ENCODE data around the gene SCEL.
"Not testable (repeated sequence)": the region's sequence is repeated elsewhere in the genome, so short reads cannot be mapped to it uniquely, and the experiment has no call there.

SCEL gene, protein sequence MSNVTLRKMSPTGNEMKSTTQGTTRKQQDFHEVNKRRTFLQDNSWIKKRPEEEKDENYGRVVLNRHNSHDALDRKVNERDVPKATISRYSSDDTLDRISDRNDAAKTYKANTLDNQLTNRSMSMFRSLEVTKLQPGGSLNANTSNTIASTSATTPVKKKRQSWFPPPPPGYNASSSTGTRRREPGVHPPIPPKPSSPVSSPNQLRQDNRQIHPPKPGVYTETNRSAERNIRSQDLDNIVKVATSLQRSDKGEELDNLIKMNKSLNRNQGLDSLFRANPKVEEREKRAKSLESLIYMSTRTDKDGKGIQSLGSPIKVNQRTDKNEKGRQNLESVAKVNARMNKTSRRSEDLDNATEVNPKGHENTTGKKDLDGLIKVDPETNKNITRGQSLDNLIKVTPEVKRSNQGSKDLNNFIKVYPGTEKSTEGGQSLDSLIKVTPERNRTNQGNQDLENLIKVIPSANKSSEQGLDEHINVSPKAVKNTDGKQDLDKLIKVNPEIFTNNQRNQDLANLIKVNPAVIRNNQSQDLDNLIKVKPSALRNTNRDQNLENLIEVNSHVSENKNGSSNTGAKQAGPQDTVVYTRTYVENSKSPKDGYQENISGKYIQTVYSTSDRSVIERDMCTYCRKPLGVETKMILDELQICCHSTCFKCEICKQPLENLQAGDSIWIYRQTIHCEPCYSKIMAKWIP

DNA sequence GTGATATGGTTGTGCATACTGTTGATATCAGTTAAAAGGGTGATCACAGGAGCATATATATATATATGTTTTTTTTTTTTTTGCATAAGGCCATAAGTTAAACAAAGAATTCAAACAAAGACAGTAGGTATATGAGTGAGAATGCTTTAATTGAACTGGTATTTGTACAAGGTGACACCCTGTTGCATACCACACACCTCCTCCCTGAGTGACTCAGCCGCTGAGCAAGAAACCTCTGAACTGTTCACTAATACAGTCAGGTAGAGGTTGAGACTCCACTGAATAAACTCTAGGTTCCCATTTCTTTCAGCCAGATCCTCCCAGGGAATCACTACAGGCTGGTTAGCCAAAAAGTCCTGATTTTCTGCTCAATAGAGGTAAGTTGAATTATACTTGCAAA, at the start of gene SCEL:
TSS of gene SCEL (plus strand) at position 259 of the 400 bp plus-strand sequence. CDS start 20,170 bp downstream, outside the sequence.
- DNase-seq: no peak

DNA sequence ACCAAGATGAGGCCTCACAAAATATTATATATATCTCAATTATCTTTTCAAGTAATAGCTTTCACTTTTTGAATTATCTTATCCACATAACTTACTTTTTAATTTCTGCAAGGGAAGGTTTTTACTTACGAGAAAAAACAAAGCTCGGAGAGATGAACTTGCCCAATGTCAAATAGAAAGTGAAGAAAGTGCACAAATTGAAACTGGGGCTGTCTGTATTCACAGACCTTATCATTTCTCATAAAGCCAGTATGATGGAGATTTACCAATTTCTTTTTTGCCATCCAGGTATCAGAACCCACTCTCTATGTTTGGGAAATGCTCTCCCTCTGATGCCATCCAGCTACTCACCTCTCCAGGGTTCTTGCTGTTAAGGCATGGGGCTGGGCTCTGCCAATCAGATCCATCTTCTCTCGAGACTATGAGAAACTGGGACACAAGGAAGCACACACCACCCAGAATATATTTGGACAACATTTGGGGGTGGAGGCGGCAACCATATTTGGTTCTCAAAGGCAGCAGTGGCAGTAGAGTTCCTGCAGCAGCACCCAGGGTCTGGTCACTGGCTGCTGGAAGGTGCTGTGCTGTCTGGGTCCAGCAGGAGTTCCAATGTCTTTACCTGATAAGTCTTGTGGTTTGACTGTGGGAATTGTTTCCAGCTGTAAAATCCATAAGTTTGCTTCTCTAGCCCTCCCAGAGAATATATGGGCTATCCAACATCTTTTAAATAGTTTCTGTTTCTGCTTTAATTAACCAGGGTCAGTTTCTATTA, 45.8 kb upstream of the SCEL start:
- no peak for DNase-seq

DNA sequence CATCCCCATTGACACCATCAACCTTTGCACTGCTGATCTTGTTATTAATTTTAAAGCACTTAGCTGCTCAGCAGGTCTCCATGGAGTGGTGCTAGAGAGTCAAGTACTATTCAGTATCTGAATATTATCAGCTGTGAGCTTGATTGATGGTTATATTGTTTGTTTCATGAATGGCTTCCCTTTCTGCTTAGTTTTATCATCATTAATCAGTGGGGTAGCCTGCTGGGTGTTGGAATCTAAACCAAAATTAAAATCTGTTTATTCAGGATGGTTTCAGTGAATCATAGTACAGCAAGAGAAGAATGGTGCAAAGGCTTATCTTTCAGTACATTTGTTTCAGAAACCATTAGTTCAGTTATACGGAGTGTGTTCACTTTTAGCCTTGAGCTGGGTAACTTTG, 42.5 kb upstream of the SCEL start:
- DNase-seq: no peak

DNA sequence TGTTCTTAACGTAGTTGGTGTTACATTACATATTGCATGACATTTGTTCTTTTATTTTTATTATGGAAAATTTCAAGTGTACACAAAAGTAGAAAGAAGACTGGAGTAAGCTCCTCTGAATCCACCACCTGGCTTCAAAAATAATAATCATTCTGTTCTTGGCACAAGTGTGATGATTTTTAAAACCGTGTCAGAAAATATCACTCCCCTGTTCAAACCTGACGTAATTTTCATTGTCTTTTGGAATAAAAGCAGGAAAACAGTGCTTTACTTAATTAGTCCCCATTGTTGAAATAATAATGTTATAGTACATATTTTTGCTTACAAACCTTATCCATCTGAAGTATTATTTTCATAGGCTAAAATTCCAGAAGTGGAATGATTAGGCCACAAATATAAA, 41.3 kb upstream of the SCEL start:
- DNase-seq: no peak

DNA sequence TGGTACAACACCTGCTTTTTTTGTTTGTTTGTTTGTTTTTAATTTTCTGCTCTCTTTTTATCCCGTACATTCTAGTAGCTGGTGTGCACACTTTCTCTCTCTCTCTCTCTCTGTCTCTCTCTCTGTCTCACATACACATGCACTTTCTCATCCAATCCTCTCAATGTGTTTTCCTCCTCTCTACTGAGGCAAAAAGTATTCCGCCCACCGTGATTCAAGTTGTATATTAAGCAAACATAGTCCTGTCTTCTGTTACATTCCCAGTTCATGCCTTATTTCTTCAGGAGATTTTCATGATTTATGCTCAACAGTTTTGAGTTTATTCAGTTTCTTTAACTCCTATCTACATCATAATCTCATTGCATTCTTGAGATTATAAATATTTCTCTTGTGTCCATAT, 38.2 kb upstream of the SCEL start:
- no peak for DNase-seq

DNA sequence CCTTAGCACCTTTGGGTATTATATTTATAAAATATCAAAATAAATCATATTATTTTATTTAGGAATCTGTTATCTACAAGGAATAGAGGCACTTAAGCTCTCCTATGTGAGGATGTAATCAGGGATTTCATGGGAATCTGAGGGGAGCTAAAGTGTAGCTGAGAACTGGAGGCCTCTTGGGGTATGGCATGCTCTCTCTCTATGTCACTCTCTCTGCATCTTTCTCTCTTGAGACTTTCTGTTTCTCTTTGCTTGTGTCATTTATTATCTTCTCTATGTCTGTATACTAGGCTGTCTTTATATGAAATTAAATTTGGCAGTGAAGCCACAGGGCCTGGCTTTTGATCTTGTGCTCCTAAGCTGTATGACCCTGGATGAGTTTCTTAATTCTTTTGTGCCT, 37.7 kb upstream of the SCEL start:
- DNase-seq: no peak

DNA sequence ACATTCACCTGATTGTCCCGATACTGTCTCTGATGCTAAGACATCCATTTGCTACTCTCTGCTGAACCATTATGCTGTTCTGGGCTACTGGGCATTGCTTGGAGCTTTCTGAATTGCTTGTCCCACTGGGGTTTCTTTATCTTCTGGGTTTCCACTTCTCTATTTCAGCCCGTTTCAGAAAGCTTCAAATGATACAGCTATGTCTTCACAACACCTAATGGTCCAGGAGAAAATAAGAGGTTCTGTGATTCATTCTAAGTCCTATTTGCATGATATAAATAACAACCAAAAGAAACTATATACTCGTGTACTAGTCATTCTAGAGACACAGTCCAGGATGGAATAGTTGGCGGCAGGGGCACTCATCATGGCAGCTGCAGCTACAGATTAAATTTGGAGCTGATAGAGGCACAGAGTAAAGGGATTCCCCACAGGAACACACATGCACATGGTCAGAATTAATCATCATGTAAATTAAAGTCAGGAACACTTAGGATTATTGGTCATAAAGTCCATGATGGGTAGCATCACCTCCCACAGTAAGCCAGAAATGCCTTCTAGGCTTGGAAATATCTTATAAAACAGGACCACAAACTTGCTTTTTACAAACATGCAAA, 33.3 kb upstream of the SCEL start:
- DNase-seq: no peak

DNA sequence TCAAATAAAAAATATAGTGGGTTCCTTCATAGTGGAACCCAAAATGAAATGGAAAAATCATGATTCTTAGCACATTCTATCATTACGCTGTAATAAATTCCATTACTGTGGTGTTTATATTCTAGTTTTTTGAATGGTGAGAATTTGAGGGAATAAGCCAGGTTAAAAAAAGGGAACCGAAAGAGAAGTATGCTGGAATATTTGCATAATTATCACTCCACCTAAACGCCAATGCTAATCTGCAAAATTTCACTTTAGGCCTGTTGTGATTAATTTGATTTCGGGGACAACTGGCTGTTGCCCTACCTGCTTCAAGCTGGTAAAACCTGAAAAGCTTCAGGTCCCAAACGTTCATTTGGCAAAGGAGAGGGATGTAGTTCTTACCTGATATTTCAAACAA, 32.1 kb upstream of the SCEL start:
- no peak for DNase-seq

DNA sequence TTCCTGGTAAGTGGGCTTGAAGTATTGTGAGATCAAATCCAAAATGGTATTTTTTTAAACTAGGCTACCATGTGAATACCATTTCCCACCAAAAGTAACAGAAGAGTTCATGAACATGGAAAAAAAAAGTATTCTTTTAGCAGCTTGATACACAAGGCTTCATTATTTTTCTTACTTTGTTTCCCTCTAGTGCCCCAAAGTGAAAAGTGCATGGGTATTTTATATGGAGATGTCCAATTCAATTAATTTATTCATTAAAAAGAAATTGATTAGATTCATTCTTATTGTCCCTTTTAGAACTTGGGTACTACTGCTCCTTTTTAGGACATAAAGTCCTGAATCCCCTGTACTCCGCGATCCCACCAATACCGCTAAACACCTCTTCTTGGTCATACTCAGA, 28.6 kb upstream of the SCEL start:
- no peak for DNase-seq

DNA sequence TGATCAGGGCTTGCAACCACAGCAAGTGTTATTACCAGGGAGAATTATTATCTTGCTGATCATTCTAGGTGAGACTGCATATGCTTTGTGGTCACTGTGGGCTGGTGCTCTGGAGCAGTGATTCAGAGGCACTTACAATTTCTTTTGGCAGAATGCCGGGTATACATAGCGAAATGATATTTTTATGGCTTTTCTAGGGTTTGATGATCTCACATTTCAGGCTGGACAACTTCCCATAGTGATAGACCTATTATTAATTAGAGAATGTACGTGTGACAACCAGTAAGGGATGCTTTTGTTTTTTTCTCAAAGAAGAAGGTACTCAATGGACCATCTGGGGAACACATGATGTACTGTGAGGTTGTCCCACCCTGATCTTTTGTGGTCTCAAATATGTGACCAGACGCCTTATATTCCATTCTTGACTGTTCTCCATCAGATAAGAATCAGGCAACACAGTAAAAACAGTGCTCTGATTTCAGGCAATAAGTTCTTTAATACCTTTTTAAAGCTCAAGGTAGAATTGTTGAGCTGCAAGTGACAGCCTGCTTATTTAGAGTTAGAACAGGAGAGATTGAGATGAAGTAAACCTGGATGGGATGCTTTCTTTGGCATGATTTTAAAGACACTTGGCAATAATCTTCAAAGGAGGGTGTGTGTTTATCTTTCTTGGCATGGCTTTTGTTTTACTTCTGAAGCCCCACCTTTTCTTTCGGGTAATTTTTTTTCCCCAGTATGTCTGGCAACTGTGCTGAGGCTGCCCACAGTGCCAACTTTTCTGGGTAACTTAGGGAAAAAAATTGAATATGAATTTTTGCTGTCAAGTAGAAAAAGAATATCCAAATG, 27.4 kb upstream of the SCEL start:
- DNase-seq: no peak

DNA sequence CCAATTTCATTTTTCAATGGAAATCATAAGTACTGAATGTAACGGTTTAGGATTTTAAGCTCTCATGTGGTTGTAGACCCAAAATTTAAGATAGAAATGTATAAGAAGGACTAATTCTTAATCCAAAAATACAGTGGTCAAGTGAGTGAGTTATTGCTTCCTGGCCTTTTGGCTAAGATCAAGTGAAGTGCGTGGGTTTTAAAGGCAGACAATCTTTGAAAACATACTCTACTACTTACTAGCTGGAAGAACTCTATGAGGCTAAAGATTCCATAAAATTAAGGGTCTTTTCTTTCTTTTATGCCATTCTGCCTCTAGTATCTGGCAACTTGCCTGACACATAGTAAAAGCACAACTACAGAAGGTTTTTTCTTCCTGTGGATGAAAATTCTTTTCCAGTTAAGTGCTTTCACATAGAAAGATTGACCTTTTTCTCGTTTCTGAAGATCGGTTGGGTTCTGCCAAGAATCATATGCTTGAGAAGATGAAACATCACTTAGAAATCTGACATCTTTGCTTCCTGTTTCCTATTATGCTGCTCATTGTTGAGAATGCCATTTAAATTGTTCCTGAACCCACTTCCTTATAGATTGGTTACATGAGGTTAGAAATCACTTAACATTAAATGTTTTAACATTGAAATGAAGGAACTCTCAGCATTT, 26.4 kb upstream of the SCEL start:
- no peak for DNase-seq

DNA sequence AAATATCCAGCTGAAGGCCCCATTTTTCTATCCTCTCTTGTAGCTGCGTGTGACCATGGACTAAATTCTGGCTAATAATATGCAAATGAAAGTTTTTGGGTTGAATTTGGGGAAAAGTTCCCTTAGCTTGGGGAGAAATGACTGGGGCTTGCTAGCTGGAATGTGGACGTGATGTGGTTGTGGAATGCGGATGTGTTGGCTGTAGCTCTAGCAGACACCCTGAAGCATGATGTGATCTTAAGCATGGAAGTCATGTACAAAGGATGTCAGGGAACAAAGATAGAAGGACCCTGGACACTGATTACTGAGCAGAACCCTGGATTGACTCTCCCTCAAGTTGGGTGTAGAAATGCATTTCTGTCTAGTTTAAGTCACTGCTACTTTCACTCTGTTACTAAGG, 25.4 kb upstream of the SCEL start:
- no peak for DNase-seq

DNA sequence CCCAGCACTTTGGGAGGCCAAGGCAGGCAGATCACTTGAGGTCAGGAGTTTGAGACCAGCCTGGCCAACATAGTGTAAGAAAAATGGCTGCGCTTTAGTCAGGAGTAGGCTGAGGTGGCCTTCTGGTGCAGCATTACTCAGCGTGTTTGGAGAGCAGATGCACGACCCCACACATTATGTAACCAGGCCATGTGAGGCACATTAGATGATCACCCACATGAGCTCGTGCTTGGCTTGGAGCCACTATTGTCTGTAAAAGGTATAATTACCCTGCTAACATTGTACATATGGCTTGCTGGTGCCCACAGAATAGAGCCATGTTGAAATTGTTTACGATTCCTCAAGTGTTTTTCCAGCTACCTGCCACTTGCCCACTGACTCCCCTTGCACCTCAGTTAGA, 24.0 kb upstream of the SCEL start:
- no peak for DNase-seq

DNA sequence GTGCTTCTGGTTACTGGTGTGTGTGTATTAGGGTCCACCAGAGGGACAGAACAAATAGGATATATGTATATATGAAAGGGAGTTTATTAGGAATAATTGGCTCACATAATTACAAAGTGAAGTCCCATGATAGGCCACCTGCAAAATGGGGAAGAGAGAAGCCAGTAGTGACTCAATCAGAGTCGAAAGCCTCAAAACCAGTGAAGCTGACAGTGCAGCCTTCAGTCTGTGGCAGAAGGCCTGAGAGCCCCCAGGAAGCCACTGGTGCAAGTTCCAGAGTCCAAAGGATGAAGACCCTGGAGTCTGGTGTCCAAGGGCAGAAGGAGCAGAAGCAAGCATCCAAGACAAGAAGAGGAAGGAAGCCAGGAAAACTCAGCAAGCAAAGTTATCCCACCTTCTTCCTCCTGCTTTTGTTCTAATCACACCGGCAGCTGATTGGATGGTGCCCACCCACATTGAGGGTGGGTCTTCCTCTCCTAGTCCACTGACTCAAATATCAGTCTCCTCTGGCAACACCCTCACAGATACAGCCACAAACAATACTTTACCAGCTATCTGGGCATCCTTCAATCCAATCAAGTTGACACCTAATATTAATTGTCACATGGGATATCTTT, 21.7 kb upstream of the SCEL start:
- DNase-seq: no peak

DNA sequence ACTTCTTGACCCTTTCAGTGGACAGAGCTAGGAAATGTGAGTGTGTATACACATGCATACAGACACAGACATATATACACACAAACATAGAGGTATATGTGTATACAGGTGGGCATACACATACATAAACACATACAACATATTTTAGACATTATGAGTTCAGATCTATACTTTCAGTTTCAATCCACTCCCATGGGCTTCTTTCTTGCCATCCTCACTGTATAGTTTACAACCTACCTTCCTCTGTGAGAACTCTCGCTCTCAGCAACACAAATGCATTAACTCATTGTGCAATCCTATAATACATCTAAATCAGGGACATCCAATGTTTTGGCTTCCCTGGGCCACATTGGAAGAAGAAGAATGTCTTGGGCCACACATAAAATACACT, 21.2 kb upstream of the SCEL start:
- no peak for DNase-seq

DNA sequence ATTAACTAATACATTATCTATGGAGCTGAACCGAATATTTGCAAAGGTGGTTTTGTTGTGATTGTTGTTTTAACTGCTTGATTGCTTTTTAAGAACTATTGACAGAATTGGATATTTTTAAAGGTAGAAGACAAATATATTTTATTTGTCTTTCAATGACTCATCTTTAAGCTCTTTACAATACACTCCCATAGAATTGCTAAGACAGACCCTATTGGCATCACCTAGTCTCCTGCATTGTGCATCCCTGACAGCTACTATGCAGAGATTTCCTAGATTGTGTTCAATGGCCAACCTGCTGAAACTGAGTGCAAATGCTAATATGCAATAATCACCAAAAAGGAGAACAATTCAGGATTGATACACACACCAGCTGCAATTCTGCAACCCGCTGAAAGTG, 19.7 kb upstream of the SCEL start:
- no peak for DNase-seq

DNA sequence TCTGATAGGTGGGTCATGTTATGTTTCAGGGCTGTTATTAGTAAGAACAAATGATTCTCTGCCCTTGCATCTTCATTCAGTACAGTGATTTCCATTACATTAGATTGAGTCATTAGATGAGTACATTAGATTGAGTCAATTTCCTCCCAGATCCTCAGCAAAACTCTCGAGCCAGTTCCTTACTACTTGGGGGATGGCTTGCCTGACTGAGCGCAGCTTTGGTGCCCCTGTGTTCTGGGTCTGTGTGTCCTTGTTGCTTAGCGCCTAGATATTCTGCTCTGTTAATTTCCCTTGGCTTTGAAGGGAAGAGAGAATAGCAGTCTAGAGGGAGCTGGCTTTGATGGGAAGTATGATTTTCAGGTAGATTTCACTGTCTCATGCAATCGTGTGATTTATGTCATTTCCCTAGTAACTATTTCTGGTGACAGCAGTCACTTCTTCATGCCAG, 19.1 kb upstream of the SCEL start:
- DNase-seq: no peak

DNA sequence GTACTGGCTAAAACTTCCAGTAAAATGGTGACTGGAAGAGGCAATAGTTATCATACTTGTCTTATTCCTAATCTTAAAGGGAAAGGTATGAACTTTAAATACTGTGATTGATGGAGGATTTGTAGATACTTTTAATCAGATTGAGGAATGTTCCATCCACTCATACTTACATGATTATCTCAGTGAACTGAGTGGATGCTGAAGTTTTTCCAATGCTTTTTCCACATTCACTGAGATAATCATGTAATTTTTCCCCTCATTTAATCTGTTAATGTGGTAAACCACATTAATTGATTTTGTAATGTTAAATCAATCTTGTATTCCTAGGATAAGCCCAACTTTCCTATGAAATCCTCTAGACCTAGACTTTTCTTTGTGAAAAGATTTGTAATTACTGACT, 17.2 kb upstream of the SCEL start:
- DNase-seq: no peak

DNA sequence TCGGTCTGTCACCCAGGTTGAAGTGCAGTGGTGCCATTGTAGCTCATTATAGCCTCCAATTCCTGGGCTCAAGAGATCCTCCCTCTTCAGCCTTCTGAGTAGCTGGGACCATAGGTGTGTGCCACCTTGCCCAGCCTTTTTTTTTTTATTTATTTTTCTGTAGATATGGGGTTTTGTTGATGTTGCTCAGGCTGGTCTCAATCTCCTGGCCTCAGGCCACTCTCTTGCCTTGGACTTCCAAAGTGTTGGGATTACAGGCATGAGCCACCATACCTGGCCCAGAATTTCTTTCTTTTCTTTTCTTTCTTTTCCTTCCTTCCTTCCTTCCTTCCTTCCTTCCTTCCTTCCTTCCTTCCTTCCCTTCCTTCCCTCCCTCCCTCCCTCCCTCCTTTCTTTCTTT, 16.1 kb upstream of the SCEL start:
- not testable (repeated sequence) for DNase-seq

DNA sequence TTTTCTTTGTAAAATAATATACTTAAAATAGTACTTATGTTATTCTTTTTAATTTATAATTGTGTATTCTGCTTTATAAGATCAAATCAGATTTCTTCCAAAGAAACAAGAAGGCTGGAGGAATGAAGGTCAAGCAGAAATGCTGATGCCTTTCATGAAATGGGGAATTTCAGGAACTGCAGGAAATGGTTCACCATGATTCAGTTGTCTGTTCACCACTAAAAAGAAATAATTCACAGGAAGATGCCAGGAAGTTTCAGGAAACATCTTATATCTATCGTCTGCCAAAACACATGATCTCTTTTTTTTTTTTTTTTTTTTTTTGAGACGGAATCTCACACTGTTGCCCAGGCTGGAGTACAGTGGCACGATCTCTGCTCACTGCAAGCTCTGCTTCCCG, 15.7 kb upstream of the SCEL start:
- DNase-seq: no peak

DNA sequence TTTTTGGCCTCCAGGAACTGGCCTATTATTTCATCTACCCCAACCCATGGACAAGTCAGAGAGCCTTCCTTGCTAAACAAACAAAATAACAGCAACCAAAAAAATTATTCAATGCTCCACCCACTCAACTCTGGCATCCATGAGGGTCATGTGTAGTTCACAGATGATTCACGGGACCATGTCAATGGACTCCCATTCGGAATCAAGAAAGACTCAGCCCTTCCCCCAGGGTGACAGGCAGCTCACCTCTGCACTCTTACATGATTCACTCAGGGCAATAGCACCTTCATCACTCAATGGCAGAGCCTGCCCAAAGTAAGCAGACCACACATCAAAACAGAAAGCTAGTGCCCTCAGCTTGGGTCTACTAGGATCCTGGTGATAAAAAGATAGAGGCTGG, 14.3 kb upstream of the SCEL start:
- no peak for DNase-seq
